DOHH2 (cell line): Measurements from ENCODE around the gene COL4A1.

Source experiments
- EZH2phosphoT487 ChIP-seq: fragments of 200-600 bp; sonication (generic); IDR thresholded peaks from 2 replicates; pipeline ENCODE4 v1.6.1; 2017; ENCODE audit warnings: borderline replicate concordance, mild to moderate bottlenecking, antibody characterized with exemption, low read length, moderate library complexity, mixed read lengths
- TF ChIP-seq, protein P1 (sequence below): fragments of 200-600 bp; sonication (generic); IDR thresholded peaks from one replicate; pipeline ENCODE4 v1.5.1; 2014; ENCODE audit warnings: antibody characterized with exemption, mild to moderate bottlenecking, low read depth, low read length; ENCODE audit not compliant: poor library complexity, severe bottlenecking

- TF ChIP-seq, protein P1, sequence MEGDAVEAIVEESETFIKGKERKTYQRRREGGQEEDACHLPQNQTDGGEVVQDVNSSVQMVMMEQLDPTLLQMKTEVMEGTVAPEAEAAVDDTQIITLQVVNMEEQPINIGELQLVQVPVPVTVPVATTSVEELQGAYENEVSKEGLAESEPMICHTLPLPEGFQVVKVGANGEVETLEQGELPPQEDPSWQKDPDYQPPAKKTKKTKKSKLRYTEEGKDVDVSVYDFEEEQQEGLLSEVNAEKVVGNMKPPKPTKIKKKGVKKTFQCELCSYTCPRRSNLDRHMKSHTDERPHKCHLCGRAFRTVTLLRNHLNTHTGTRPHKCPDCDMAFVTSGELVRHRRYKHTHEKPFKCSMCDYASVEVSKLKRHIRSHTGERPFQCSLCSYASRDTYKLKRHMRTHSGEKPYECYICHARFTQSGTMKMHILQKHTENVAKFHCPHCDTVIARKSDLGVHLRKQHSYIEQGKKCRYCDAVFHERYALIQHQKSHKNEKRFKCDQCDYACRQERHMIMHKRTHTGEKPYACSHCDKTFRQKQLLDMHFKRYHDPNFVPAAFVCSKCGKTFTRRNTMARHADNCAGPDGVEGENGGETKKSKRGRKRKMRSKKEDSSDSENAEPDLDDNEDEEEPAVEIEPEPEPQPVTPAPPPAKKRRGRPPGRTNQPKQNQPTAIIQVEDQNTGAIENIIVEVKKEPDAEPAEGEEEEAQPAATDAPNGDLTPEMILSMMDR: no peak
- no peak for TF ChIP-seq EZH2phosphoT487
Observed at GRCh38 chr13:110236431-110236830, 70.5 kb downstream of the COL4A1 start.
